CD4-positive, alpha-beta T cell treated with Interleukin-6 for 4 hours (primary cell): ENCODE measurements around the gene SLC16A7.
A peak's percentile ranks its signal among the peaks of the same experiment; 100 is the strongest.
"Not testable (repeated sequence)": the region's sequence is repeated elsewhere in the genome, so short reads cannot be mapped to it uniquely, and the experiment has no call there.

Source experiments
- DNase-seq: peaks from one replicate; pipeline ENCODE4 v3.0.0-alpha.2; 2020; ENCODE audit warnings: mixed read lengths

SLC16A7 gene

GRCh38 chr12:59737725-59738463 is 142.1 kb downstream of the SLC16A7 start:
- DNase-seq: no peak

- no peak for DNase-seq
Observed at GRCh38 chr12:59742841-59743240, 147.0 kb downstream of the SLC16A7 start.

GRCh38 chr12:59744564-59744963 is 148.7 kb downstream of the SLC16A7 start:
- no peak for DNase-seq

GRCh38 chr12:59751091-59751490 is 155.3 kb downstream of the SLC16A7 start:
- not testable (repeated sequence) for DNase-seq

GRCh38 chr12:59761542-59761941 is 165.7 kb downstream of the SLC16A7 start:
- DNase-seq: no peak

- DNase-seq: no peak
Observed at GRCh38 chr12:59763835-59764234, 168.0 kb downstream of the SLC16A7 start.

GRCh38 chr12:59768031-59768430 is 172.2 kb downstream of the SLC16A7 start:
- no peak for DNase-seq

- DNase-seq: no peak
Observed at GRCh38 chr12:59780605-59781135, 184.8 kb downstream of the SLC16A7 start.

- no peak for DNase-seq
Observed at GRCh38 chr12:59787610-59788009, 191.8 kb downstream of the SLC16A7 start.

GRCh38 chr12:59792647-59793046 is 196.8 kb downstream of the SLC16A7 start:
- DNase-seq: no peak

GRCh38 chr12:59803735-59804134 is 207.9 kb downstream of the SLC16A7 start:
- no peak for DNase-seq

GRCh38 chr12:59808317-59808910 is 212.6 kb downstream of the SLC16A7 start:
- DNase-seq: peak; percentile 8

GRCh38 chr12:59811991-59812390 is 216.2 kb downstream of the SLC16A7 start:
- no peak for DNase-seq

- no peak for DNase-seq
Observed at GRCh38 chr12:59812716-59813115, 216.9 kb downstream of the SLC16A7 start.

- no peak for DNase-seq
Observed at GRCh38 chr12:59820594-59821011, 224.8 kb downstream of the SLC16A7 start.

- no peak for DNase-seq
Observed at GRCh38 chr12:59823567-59823966, 227.7 kb downstream of the SLC16A7 start.

- DNase-seq: no peak
Observed at GRCh38 chr12:59827767-59828166, 231.9 kb downstream of the SLC16A7 start.

GRCh38 chr12:59828521-59828920 is 232.7 kb downstream of the SLC16A7 start:
- DNase-seq: no peak

- DNase-seq: no peak
Observed at GRCh38 chr12:59833408-59833807, 237.6 kb downstream of the SLC16A7 start.

GRCh38 chr12:59834659-59835474 is 239.0 kb downstream of the SLC16A7 start:
- DNase-seq: no peak
